Activated T-helper 1 cell treated with anti-CD3 and anti-CD28 coated beads, Interleukin-2, amount 50 U/mL, for 16 hours (primary cell): ENCODE results near the gene LGR6.
"Not testable (repeated sequence)": the region's sequence is repeated elsewhere in the genome, so short reads cannot be mapped to it uniquely, and the experiment has no call there.

ENCODE experiments used
- DNase-seq, 2 donors: peaks; one replicate each; pipeline ENCODE4 v3.0.0-alpha.2; 2020; ENCODE audit warnings: low read depth in 1 of 2, low spot score in 1 of 2

Gene LGR6

GRCh38 chr1:202193614-202194327, at the start of gene LGR6:
Gene LGR6, plus strand, starts transcription at chr1:202193799. Its CDS starts 191 bp downstream, at chr1:202193990.
- DNase-seq = no peak

DNA sequence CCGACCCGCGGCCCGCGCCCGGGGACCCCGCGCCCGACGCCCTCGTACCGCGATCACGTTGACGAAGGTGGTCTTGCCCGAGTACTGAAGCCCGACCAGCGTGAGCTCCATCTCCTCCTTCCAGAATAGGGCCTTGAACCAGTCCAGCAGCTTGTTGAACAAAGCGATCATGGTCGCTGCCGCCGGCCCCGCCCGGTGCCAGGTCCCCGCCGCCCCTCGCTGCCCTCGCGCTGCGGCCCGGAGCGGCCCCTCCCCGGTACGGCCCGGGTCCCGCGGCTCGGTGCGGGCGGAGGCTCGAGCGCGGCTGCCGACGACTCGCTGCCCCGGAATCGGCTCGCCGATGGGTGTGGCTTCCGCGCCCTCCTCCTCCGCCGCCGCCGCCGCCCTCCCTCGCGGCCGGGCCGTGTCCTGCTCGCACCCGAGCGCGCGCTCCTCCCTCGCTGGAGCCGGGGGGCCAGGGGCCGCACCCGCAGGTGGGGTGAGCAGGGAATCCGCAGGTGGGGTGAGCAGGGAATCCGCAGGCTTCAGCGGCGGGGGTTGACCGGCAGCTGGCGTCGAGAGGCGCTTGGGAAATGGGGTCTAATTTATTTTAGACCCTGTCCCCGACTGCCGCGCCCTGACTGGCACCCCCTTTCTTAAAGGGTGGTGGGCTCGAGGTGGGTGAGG, 49.1 kb upstream of the LGR6 start, which contains the start of gene ARL8A:
Gene ARL8A, minus strand, starts transcription at position 336 of the 666 bp plus-strand sequence. Its CDS starts 165 bp downstream, at position 171.
- peak; percentile 47 to 62 for DNase-seq

DNA sequence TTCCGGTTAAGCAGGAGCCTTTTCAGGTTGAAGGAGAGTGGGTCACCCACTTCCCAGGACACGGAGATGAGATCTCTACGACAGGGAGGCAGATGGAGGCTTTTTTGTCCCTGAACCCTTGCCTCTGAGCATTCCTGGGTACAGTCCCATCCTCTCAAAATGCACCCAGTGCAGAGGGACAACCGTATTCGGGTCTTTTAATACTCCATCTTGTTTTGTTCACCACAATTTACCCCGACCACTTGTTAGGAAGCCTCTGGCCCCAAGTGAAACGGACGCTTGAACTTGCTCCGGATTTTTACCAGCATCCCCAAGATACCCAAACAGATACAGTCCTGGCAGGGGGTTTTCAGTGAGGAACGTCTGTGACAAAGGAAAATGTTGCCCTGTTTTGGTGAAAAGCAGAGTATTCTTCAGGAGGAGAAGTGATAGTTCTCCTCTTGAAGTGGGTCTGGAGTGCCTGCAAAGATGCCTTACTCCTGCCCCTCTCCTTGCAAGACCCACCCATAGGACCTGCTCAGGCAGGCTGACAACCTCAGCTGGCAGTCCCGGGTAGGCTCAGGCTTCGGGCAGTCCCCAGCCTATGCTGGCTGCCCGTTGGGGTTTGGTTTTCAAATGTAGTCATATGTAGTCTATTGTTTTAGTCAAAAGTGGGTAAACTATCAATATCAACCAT, 48.4 kb upstream of the LGR6 start:
- no peak for DNase-seq

DNA sequence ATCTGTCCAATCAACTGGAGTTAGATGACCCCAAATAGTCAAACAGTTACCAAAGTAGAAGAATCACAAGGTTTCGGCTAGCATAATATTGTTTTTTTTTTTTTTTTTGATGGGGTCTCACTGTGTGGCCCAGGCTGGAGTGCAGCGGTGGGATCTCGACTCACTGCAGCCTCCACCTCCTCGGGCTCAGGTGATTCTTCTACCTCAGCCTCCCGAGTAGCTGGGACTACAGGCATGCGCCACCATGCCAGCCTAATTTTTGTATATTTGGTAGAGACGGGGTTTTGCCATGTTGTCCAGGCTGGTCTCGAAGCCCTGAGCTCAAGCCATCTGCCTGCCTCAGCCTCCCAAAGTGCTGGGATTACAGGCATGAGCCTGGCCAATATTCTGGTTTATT, 47.9 kb upstream of the LGR6 start:
- not testable (repeated sequence) for DNase-seq

DNA sequence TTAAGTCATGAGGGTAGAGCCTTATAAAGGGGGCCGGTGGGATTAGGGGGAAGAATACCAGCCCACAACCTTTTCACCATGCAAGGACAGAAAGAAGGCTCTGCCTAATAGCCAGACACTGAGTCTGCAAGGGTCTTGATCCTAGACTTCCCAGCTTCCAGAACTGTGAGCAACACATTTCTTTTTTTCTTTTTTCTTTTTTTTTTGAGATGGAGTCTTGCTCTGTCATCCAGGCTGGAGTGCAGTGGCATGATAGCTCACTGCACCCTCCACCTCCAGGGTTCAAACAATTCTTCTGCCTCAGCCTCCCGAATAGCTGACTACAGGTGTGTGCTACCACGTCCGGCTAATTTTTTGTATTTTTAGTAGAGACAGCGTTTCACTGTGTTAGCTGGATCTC, 47.3 kb upstream of the LGR6 start:
- no peak for DNase-seq

GRCh38 chr1:202146993-202147392, 46.6 kb upstream of the LGR6 start:
- no peak for DNase-seq

GRCh38 chr1:202148391-202148790, 45.2 kb upstream of the LGR6 start:
- no peak for DNase-seq

- no peak for DNase-seq
These were observed 44.0 kb upstream of the LGR6 start for GRCh38 chr1:202149566-202149965.

DNA sequence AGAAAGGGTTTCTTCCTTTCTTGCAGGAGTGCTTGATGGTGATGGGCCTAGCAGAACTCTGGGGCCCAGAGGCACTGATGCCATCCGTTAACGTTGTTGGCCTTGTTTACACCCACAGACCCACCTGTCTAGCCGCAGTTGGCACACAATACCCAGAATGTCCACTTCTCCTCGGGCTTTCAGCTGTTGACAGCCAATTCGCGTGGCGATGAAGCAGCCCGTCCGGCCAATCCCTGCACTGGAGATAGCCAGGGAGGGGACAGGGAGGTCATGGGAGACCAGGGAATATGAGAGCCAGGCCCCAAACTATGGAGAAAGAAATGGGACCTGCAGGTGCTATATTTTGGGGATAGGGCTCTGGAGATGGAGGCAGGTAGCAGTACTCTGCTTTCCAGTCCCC, 43.4 kb upstream of the LGR6 start:
- DNase-seq = no peak

DNA sequence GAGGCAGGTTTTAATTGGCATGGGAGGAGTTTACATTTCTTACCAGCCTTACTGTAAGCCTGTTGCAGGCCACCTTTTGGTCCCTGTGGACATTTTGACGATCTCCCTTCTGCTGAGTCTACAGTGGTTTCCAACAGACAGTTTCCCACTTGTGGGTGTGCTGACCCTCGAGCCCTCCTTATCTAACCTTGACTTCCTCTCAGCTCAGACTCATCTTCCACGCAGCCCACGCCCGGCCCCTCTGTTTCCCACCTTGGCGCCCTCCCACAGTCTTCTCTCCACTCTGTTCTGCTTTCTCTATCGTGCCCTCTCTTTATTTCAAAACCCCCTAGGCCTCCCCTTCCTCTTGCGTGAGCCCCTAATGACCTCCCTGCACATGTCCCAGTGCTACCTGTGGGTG, 43.0 kb upstream of the LGR6 start:
- DNase-seq = no peak

DNA sequence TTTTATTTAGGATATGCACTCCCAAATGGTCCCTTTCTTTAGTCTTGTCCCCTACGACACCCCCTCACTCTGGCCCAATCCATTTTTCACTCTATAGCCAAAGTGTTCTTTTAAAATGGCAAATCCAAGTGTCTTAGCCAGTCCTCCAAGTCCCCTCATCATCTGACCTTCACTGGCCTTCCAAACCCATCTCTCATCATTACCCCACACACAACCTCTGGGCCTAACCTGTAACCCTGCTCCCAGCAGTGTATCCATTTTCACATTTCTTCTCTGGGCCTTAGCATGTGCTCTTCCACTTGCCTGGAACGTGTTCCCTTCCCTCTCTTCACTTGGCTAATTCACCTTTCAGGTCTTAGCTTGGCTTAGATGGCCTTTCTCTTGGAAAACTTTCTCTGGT, 42.6 kb upstream of the LGR6 start:
- no peak for DNase-seq

GRCh38 chr1:202152399-202152798, 41.2 kb upstream of the LGR6 start:
- DNase-seq = no peak

GRCh38 chr1:202153284-202153683, 40.3 kb upstream of the LGR6 start:
- DNase-seq = no peak

DNA sequence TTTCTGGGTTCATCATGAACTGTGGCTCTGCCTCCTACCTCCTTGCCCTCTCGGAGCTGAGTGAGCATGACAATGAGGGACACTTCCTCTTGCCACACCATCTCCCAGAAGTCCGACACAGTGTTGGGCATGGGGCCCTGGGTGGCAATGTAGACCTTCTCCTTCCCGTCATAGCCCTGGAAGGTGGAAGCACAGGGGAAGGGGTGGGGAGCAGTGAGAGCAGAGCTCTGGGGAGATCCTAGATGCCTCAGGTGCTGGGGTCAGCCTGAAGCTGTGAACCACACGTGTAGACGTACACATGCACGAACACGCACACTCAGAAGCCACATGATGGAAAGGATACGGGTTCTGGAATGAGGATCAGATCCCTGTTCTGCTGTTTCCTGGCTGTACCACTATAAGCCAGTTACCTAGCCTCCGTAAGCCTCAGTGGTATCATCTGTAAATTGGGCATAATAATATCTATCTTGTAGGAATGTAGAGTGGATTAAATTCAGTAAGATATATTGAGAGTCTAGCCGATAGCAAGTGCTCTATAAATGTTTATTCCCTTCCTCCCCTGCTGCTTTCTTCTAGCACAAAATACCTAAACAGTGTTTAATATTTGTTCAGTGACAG, 39.3 kb upstream of the LGR6 start:
- no peak for DNase-seq

DNA sequence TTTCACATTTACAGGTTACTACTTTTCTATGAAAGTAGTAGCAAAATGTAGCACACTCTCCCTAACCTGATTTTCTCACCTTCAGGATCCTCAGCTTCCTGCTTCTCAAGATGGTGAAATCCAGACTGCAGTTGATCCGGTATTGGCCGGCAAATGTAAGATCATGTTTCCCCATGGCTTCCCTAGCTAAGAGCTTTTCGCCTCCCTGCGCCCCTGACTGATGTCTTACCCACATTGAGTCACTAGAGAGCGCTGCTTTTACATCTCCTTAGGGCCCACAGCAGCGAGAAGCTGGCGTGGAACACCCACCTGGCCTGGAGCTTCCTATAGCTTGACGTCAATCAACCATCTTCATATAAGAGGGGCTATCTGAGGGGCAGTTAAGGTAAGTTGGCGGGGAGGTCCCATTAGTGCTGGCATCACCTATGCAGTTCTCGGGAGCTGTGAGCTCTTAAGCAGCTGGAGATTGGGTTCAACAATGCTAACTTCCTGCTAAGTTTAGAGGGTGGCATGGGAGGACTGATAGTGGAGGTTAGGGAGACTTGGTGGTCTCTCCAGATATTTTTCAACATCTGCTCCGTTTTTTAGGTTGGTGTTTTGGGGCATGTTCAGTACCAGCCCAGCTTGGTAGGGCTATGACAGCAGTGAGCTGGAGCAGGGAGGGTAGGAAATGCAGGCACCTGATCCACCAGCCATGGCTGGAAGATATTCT, 38.7 kb upstream of the LGR6 start:
- DNase-seq = no peak

GRCh38 chr1:202155478-202156021, 38.0 kb upstream of the LGR6 start:
- no peak for DNase-seq

DNA sequence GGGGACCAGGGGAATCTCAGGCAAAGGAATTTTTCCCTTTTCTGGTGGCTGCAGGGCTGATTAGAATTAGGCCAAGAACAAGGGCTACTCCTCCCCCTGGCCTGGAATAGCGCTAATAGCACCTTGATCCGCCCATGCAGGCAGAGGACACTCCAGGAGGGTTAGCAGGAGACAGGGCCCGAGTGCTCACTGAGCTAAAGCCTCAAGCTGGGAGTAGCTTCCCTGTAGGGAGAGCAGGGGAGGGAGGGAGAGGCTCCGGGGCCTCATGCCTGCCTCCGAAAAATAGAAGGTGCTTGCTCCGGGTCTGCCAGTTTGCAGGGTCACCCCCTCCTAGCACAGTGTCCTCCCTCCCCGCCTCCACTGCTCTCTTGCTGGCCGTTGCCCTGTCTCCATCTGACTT, 37.0 kb upstream of the LGR6 start:
- DNase-seq = no peak

- no peak for DNase-seq
These were observed 35.7 kb upstream of the LGR6 start for GRCh38 chr1:202157945-202158344.

- no peak for DNase-seq
These were observed 34.6 kb upstream of the LGR6 start for GRCh38 chr1:202158810-202159533.
